Endothelial cell of umbilical vein (primary cell): ENCODE measurements around the gene GSTP1.

Source experiments
- CTCF ChIP-seq, 2 donors: IDR thresholded peaks; 1 replicate in 1 of 2; 2 replicates in 1 of 2; pipeline ENCODE4 v1.5.1; 2011; ENCODE audit warnings: low read length in 2 of 2, mild to moderate bottlenecking in 2 of 2, moderate library complexity in 2 of 2, control low read depth in 1 of 2, inconsistent platforms in 1 of 2, low read depth in 1 of 2; ENCODE audit not compliant: insufficient read depth in 1 of 2; ENCODE audit errors: extremely low read depth in 1 of 2
- EZH2 ChIP-seq: IDR thresholded peaks from 2 replicates; pipeline ENCODE4 v1.6.1; 2012; ENCODE audit warnings: borderline replicate concordance, low read depth, mild to moderate bottlenecking, moderate library complexity, low read length, inconsistent platforms; ENCODE audit not compliant: severe bottlenecking
- GATA2 ChIP-seq: IDR thresholded peaks from 2 replicates; pipeline ENCODE4 v1.7.0; 2011; ENCODE audit warnings: low read depth, mild to moderate bottlenecking, moderate library complexity, mixed read lengths, low read length; ENCODE audit not compliant: insufficient read length, insufficient read depth
- MAX ChIP-seq: IDR thresholded peaks from 2 replicates; pipeline ENCODE4 v1.6.1; 2011; ENCODE audit not compliant: insufficient read depth, insufficient read length
- POLR2A ChIP-seq: IDR thresholded peaks from 2 replicates; pipeline ENCODE4 v1.6.1; 2012; ENCODE audit warnings: low read depth, mild to moderate bottlenecking, control low read depth, low read length

GRCh38 chr11:67617243-67617953 lies 33.8 kb downstream of the GSTP1 start:
- TF ChIP-seq POLR2A (no peak), CTCF (IDR thresholded peaks at IDR 0.05; ENCODE audit: extremely low read depth in 1 of 2, insufficient read depth in 1 of 2, low read depth in 1 of 2, low read length in 2 of 2) (no peak), EZH2 (no peak), MAX (no peak), GATA2 (no peak)
